ENCODE measurements around the gene ZC3H7B.

- TF ChIP-seq, protein P1, sequence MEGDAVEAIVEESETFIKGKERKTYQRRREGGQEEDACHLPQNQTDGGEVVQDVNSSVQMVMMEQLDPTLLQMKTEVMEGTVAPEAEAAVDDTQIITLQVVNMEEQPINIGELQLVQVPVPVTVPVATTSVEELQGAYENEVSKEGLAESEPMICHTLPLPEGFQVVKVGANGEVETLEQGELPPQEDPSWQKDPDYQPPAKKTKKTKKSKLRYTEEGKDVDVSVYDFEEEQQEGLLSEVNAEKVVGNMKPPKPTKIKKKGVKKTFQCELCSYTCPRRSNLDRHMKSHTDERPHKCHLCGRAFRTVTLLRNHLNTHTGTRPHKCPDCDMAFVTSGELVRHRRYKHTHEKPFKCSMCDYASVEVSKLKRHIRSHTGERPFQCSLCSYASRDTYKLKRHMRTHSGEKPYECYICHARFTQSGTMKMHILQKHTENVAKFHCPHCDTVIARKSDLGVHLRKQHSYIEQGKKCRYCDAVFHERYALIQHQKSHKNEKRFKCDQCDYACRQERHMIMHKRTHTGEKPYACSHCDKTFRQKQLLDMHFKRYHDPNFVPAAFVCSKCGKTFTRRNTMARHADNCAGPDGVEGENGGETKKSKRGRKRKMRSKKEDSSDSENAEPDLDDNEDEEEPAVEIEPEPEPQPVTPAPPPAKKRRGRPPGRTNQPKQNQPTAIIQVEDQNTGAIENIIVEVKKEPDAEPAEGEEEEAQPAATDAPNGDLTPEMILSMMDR (IDR thresholded peaks at IDR 0.05), result no peak
- no peak for TF ChIP-seq EZH2 (IDR thresholded peaks at IDR 0.05)
Observed at GRCh38 chr22:41360126-41360525, 58.8 kb downstream of the ZC3H7B start.

All from neural progenitor cell (in vitro differentiated cells).